Esophagus squamous epithelium (tissue), 5 donors: Measurements from ENCODE around the gene EPN2. TPM values are rescaled to one million over a fixed set of nuclear protein-coding genes. Genes with fewer than 3 reads are reported as not detected.

ENCODE experiments used
- DNase-seq: peaks from one replicate; lab custom pipeline; 2025; lab: John Stamatoyannopoulos, UW
- H3K27ac ChIP-seq, 4 donors: fragments of 200-600 bp; sonication (generic); one replicate each; pipeline ENCODE4 v1.5.1; 2016 to 2019; ENCODE audit warnings: mild to moderate bottlenecking in 1 of 4
- H3K27me3 ChIP-seq, 4 donors: fragments of 200-600 bp; sonication (generic); 1 replicate in 3 of 4; 2 replicates in 1 of 4; pipeline versions ENCODE4 v1.5.1 to v1.6.0; 2017 to 2021; ENCODE audit warnings: antibody characterized with exemption in 1 of 4
- H3K36me3 ChIP-seq, 3 donors: fragments of 200-600 bp; sonication (generic); one replicate each; pipeline ENCODE4 v1.5.1; 2016 to 2019
- H3K4me1 ChIP-seq, 3 donors: fragments of 200-600 bp; sonication (generic); one replicate each; pipeline ENCODE4 v1.5.1; 2017 to 2019
- H3K4me3 ChIP-seq, 4 donors: fragments of 200-600 bp; sonication (generic); 1 replicate in 3 of 4; 2 replicates in 1 of 4; pipeline ENCODE4 v1.5.1; 2016 to 2019; ENCODE audit warnings: mild to moderate bottlenecking in 2 of 4, moderate library complexity in 1 of 4
- H3K9me3 ChIP-seq, 3 donors: fragments of 200-600 bp; sonication (generic); one replicate each; pipeline ENCODE4 v1.5.1; 2016 to 2019
- CTCF ChIP-seq, 6 experiments: fragments of 450-650 bp in 4 of 6; fragments of 200-600 bp in 2 of 6; sonication (generic) in 2 of 6; IDR thresholded peaks; one replicate each; pipeline ENCODE4 v1.5.1; 2016 to 2019; ENCODE audit warnings: antibody characterized with exemption in 6 of 6, mild to moderate bottlenecking in 4 of 6, moderate library complexity in 4 of 6
- POLR2A ChIP-seq, 4 donors: fragments of 450-650 bp; IDR thresholded peaks; one replicate each; pipeline ENCODE4 v1.6.1; 2017; ENCODE audit warnings: antibody characterized with exemption in 4 of 4, mild to moderate bottlenecking in 4 of 4, moderate library complexity in 3 of 4
- WGBS, 2 donors: methylation state at CpG; one replicate each; pipeline ENCODE4 v1.1.5; 2018; 5-methylcytosine and 5-hydroxymethylcytosine counted together
- intact Hi-C: fragments of 100-400 bp; cut with DNase I; formaldehyde crosslinking; loops from one replicate; pipeline ENCODE4 v1.15.0; 2022
- total RNA-seq, 4 donors: library from RNA; depleted of rRNA; stranded (reverse); fragments of >200 nt; gene quantifications; one replicate each; pipeline ENCODE4 v1.1.0, GENCODE V29; 2016
- donor health status: DM: yes; HTN: yes; CAD: no.

Gene EPN2
- total RNA-seq, 4 donors from 2014 or later, result 24.2 to 61.4 (median 56.1) TPM

- peaks cover 6 to 23% (median 8%) of the 10 kb centered on the region in 3 donors for H3K4me1 ChIP-seq
- peaks cover 0 to 10% (median 0%) of the 10 kb centered on the region in 3 donors for H3K36me3 ChIP-seq
- TF ChIP-seq CTCF (IDR thresholded peaks at IDR 0.05), result no peak
- no peak for TF ChIP-seq POLR2A (IDR thresholded peaks at IDR 0.05)
- WGBS, 2 donors, result 70 to 83% methylated on average over 7 of the region's 7 CpGs
- DNase-seq, result no peak
- H3K27ac ChIP-seq, result no peak overlapping the region
- no peaks in the 10 kb centered on the region for H3K27me3 ChIP-seq
- intact Hi-C loops, result no loop called here
- H3K4me3 ChIP-seq, result no peak overlapping the region
- no peaks in the 10 kb centered on the region for H3K9me3 ChIP-seq
These were observed 120.2 kb downstream of the EPN2 start for GRCh38 chr17:19357351-19357750.

GRCh38 chr17:19357761-19358160, 120.6 kb downstream of the EPN2 start:
- WGBS, 2 donors, result 82 to 87% methylated on average over 3 to 7 of the region's 7 CpGs
- no peak overlapping the region for H3K27ac ChIP-seq
- no peaks in the 10 kb centered on the region for H3K9me3 ChIP-seq
- H3K36me3 ChIP-seq, result peaks cover 0 to 10% (median 0%) of the 10 kb centered on the region in 3 donors
- TF ChIP-seq CTCF (IDR thresholded peaks at IDR 0.05) (no peak), POLR2A (IDR thresholded peaks at IDR 0.05) (no peak)
- H3K27me3 ChIP-seq, result no peaks in the 10 kb centered on the region
- intact Hi-C loops, result no loop called here
- DNase-seq, result no peak
- peaks cover 6 to 25% (median 9%) of the 10 kb centered on the region in 3 donors for H3K4me1 ChIP-seq
- H3K4me3 ChIP-seq, result no peak overlapping the region

- TF ChIP-seq CTCF (IDR thresholded peaks at IDR 0.05), result no peak
- Histone ChIP-seq H3K4me1 (peaks cover 10 to 36% (median 14%) of the 10 kb centered on the region in 3 donors), H3K27ac (no peak overlapping the region), H3K9me3 (no peaks in the 10 kb centered on the region), H3K36me3 (peaks cover 0 to 10% (median 0%) of the 10 kb centered on the region in 3 donors), H3K4me3 (no peak overlapping the region), H3K27me3 (no peaks in the 10 kb centered on the region)
- intact Hi-C loops, result no loop called here
- DNase-seq, result no peak
- WGBS, 2 donors, result 82 to 85% methylated on average over 7 of the region's 7 CpGs
These were observed 122.0 kb downstream of the EPN2 start for GRCh38 chr17:19359151-19359550.

GRCh38 chr17:19359856-19360255, 122.7 kb downstream of the EPN2 start:
- intact Hi-C loops, result loop anchor here (5.0 to 10.0 kb wide), 2 partner anchors 87 to 405 kb away; no protein-coding TSS in a partner anchor
- Histone ChIP-seq H3K27me3 (no peaks in the 10 kb centered on the region), H3K27ac (no peak overlapping the region), H3K36me3 (peaks cover 0 to 10% (median 0%) of the 10 kb centered on the region in 3 donors), H3K9me3 (no peaks in the 10 kb centered on the region), H3K4me1 (peaks cover 10 to 38% (median 14%) of the 10 kb centered on the region in 3 donors), H3K4me3 (no peak overlapping the region)
- TF ChIP-seq CTCF (IDR thresholded peaks at IDR 0.05) (no peak), POLR2A (IDR thresholded peaks at IDR 0.05) (no peak)
- WGBS, 2 donors, result 89 to 100% methylated on average over 3 of the region's 5 CpGs
- no peak for DNase-seq

GRCh38 chr17:19360772-19361171, 123.6 kb downstream of the EPN2 start:
- Histone ChIP-seq H3K27me3 (no peaks in the 10 kb centered on the region), H3K4me3 (no peak overlapping the region), H3K9me3 (no peaks in the 10 kb centered on the region), H3K4me1 (peaks cover 10 to 40% (median 14%) of the 10 kb centered on the region in 3 donors), H3K36me3 (peaks cover 0 to 10% (median 0%) of the 10 kb centered on the region in 3 donors), H3K27ac (no peak overlapping the region)
- intact Hi-C loops, result loop anchor here (5.0 to 10.0 kb wide), 2 partner anchors 87 to 404 kb away; no protein-coding TSS in a partner anchor
- whole genome bisulfite sequencing, 2 donors, result 89 to 94% methylated on average over 7 of the region's 8 CpGs
- DNase-seq, result no peak
- TF ChIP-seq CTCF (IDR thresholded peaks at IDR 0.05), result no peak
- TF ChIP-seq POLR2A (IDR thresholded peaks at IDR 0.05), result no peak
